ENCODE measurements around the gene MTERF4.

DNA sequence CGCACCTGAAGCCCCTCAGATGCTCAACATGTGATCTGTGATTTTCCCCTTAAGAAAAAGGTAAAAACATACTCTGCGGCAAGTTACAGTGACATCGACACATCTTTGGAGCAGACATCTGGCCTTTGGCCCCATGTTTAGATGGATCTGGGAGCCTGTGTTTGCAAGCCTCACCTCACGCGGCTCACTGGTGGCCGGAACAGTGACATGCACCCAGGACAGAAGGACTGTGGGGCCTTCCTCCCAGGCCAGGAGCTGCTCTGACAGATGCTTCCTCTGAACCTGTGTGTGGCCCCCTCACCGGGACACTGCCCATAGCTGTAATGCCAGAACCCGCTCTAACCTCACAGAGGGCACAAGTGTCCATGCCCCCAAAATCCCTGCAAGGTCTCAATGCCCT lies 34.1 kb upstream of the MTERF4 start:
- no peak for TF ChIP-seq SMC3 (IDR thresholded peaks at IDR 0.05; ENCODE audit: low read depth, low read length)
- no peak for TF ChIP-seq RAD21 (IDR thresholded peaks at IDR 0.05; ENCODE audit: low read length)
- TF ChIP-seq POLR2A (IDR thresholded peaks at IDR 0.05; ENCODE audit: low read depth, low read length): no peak
- TF ChIP-seq MAFK (IDR thresholded peaks at IDR 0.05; ENCODE audit: low read depth, low read length): no peak
- no peak for TF ChIP-seq RFX5 (IDR thresholded peaks at IDR 0.05; ENCODE audit: low read depth, low read length)
- TF ChIP-seq, protein P1, sequence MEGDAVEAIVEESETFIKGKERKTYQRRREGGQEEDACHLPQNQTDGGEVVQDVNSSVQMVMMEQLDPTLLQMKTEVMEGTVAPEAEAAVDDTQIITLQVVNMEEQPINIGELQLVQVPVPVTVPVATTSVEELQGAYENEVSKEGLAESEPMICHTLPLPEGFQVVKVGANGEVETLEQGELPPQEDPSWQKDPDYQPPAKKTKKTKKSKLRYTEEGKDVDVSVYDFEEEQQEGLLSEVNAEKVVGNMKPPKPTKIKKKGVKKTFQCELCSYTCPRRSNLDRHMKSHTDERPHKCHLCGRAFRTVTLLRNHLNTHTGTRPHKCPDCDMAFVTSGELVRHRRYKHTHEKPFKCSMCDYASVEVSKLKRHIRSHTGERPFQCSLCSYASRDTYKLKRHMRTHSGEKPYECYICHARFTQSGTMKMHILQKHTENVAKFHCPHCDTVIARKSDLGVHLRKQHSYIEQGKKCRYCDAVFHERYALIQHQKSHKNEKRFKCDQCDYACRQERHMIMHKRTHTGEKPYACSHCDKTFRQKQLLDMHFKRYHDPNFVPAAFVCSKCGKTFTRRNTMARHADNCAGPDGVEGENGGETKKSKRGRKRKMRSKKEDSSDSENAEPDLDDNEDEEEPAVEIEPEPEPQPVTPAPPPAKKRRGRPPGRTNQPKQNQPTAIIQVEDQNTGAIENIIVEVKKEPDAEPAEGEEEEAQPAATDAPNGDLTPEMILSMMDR (conservative IDR thresholded peaks at IDR 0.05; ENCODE audit: low read depth, low read length): no peak

All from IMR-90 (cell line).